ENCODE measurements around the gene GALNT10.

DNA sequence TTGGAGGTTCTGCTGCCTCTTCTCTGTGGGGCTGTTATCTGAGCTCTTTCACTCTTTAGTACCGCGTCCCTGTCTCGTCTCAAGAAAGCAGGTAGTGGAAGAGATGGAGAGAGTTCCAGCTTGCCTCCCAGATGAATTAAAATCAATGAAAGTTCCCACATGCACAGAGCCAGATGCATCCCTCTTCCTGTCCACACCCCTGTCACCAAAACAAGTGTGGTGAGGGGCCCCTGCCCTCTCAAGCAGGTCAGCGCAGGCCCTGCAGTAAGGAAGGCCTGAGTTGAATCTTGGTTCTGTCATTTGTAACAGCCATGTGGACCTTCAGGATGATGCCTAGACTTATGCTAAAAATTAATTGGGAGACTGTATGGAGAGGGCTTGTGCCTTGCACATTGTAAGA, 26.9 kb downstream of the GALNT10 start:
- TF ChIP-seq CTCF (IDR thresholded peaks at IDR 0.05; ENCODE audit: borderline replicate concordance, extremely low read depth, low read length, poor library complexity, severe bottlenecking) (no peak), EZH2 (IDR thresholded peaks at IDR 0.05; ENCODE audit: borderline replicate concordance, low read depth, low read length, severe bottlenecking) (no peak)
